Bronchial epithelial cell (primary cell): Measurements from ENCODE around the gene TTF2. TPM values are rescaled to one million over a fixed set of nuclear protein-coding genes. Genes with fewer than 3 reads are reported as not detected.
A peak's percentile ranks its signal among the peaks of the same experiment; 100 is the strongest.

Source experiments
- DNase-seq: peaks from one replicate; pipeline ENCODE4 v3.0.0-alpha.2; 2010; ENCODE audit warnings: low read depth
- FAIRE-seq: peaks from 2 replicates; lab custom pipeline; 2011; peaks lifted over from hg19 to GRCh38; lab: Jason Lieb, UNC
- H3K27me3 ChIP-seq: 2 replicates; pipeline ENCODE4 v1.5.1; 2011; ENCODE audit warnings: low read length; ENCODE audit not compliant: control insufficient read depth, insufficient read depth
- H3K36me3 ChIP-seq: 2 replicates; pipeline ENCODE4 v1.5.1; 2011; ENCODE audit warnings: low read length; ENCODE audit not compliant: control insufficient read depth, insufficient read depth
- H3K4me3 ChIP-seq: 2 replicates; pipeline ENCODE4 v1.5.1; 2011; ENCODE audit warnings: mild to moderate bottlenecking, low read depth, low read length, control low read depth
- total RNA-seq: library from RNA; depleted of rRNA; stranded (reverse); fragments of >200 nt; gene quantifications from 2 replicates; pipeline ENCODE4 v1.2.1, GENCODE V29; 2014
- TF ChIP-seq, protein P1 (sequence below): IDR thresholded peaks from 2 replicates; pipeline ENCODE4 v1.5.1; 2011; ENCODE audit warnings: mild to moderate bottlenecking, moderate library complexity, low read length, control low read depth, inconsistent platforms; ENCODE audit not compliant: insufficient read depth, severe bottlenecking

The TTF2 gene
- total RNA-seq, 1 donor from 2014 or later = 10.8 TPM

DNA sequence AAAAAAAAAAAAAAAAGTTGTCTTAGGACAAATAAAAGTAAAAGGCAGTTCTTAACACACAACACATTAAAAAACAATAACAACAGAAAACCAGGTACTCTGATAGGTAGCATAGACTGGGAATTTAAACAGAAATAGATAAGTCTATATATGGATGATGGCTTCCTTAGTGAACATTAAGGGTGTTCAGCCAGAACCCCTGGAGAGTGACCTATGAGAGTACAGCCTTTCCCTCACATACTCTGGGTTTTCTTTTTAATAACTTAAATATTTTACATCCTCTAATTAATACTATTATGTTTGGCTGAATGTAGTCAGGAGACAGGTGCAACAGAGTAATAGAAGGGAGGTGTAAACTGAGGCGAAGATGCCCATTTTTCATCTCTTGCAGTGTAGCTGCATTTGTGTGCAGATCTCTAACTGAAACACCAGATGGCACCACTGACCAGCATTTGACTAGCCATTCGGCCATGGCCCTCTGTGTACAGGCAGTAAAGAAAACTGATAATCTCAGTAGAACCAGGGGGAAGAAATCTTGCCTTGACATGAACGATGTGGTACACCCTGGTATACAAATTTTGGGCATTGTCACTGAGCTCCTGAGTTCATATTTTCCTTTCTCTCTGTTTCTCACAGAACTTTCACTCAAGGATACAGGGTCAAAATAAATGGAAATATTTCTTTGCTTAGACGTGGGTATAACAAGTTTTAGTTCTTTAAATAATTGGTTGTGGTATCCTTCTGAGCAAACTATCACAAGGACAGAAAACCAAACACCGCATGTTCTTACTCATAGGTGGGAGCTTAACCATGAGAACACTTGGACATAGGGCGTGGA, 7.6 kb downstream of the TTF2 start:
- Histone ChIP-seq H3K36me3 (no peaks in the 10 kb centered on the region), H3K4me3 (no peak overlapping the region), H3K27me3 (no peaks in the 10 kb centered on the region)
- no peak for FAIRE-seq
- TF ChIP-seq, protein P1, sequence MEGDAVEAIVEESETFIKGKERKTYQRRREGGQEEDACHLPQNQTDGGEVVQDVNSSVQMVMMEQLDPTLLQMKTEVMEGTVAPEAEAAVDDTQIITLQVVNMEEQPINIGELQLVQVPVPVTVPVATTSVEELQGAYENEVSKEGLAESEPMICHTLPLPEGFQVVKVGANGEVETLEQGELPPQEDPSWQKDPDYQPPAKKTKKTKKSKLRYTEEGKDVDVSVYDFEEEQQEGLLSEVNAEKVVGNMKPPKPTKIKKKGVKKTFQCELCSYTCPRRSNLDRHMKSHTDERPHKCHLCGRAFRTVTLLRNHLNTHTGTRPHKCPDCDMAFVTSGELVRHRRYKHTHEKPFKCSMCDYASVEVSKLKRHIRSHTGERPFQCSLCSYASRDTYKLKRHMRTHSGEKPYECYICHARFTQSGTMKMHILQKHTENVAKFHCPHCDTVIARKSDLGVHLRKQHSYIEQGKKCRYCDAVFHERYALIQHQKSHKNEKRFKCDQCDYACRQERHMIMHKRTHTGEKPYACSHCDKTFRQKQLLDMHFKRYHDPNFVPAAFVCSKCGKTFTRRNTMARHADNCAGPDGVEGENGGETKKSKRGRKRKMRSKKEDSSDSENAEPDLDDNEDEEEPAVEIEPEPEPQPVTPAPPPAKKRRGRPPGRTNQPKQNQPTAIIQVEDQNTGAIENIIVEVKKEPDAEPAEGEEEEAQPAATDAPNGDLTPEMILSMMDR = peak; percentile 72
- peak; percentile 49 for DNase-seq

DNA sequence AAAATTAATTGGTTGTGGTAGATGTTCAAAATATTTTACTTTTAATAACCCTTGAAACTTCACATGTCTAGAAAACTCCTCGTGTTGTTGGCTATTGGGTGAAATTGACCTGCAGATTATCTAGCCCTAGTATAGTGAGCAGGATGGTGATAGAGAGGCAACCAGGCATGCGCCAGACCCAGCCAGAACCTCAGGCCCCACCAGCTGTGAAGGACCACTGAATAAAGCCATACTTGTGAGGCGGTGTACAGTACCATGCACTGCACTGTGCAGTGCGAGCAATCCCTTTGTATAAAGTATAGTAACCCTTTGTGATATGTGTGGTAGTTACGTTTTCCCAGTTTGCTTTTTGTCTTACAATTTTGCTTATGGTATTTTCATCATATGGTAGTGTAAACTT, 8.5 kb downstream of the TTF2 start:
- Histone ChIP-seq H3K36me3 (no peaks in the 10 kb centered on the region), H3K4me3 (no peak overlapping the region), H3K27me3 (no peaks in the 10 kb centered on the region)
- FAIRE-seq (no peak), DNase-seq (no peak)
- TF ChIP-seq, protein P1 = no peak

DNA sequence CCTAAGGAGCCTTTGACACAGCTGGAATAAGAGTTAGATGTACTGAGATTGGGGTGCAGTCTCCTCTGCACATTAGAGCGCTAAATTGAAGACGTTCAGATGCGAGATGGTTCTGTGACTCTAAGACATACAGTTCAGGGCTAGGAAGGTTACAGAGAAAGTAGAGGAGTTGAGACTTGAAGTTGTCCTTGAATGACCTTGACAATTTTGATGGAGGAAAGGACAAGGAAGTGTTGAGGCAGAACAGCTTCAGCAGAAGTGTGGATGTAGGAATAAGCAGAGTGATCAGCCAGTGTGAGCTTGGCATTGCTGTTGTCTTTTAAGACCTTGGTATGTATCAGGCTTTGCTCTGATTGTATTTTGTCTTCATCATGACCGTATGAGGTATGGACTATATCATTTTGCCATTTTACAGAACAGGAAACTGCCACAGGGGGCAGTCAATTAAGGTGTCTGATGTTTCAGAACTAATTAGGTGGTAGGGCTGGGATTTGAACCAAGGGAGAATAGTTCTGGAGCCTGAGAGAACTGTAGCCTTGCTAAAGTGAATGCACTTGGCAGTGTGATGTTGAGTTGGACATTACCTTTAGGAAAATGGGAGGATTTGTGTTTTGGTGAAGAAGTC, 9.2 kb downstream of the TTF2 start:
- DNase-seq = no peak
- Histone ChIP-seq H3K27me3 (no peaks in the 10 kb centered on the region), H3K36me3 (no peaks in the 10 kb centered on the region), H3K4me3 (no peak overlapping the region)
- FAIRE-seq = no peak
- TF ChIP-seq, protein P1 = no peak

DNA sequence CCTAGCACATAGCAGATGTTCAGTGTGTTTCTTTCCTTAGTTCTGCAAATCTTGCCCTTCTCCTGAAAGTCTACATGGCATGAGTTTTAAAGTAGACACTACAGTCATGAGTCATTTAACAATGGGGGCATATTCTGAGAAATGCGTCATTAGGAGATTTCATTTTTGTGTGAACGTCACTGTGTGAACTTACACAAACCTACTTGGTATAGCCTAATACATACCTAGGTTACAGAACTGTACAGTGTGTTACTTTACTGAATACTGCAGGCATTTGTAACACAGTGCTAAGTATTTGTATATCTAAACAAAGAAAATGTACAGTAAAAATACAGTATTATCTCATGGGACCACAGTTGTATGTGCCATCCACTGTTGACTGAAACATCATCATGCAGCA, 10.0 kb downstream of the TTF2 start:
- Histone ChIP-seq H3K27me3 (no peaks in the 10 kb centered on the region), H3K4me3 (no peak overlapping the region), H3K36me3 (peaks cover 1% of the 10 kb centered on the region)
- FAIRE-seq (no peak), DNase-seq (no peak)
- TF ChIP-seq, protein P1 = no peak

DNA sequence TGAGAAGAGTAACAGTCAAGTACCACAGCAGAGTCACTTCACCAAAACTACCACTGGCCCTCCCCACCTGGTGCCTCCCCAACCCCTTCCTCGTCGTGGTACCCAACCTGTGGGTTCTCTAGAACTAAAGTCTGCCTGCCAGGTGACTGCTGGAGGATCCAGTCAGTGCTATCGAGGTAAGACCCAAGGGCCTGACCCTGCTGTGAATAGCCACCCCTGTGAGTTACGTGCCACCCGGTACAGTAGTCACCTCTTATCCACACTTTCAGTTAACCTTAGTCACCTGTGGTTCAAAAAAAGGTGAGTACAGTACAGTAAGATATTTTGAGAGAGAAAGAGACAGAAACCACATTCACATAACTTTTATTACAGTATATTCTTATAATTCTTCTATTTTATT, 16.5 kb downstream of the TTF2 start:
- DNase-seq (no peak), FAIRE-seq (no peak)
- Histone ChIP-seq H3K36me3 (peaks cover 10% of the 10 kb centered on the region), H3K27me3 (no peaks in the 10 kb centered on the region), H3K4me3 (no peak overlapping the region)
- TF ChIP-seq, protein P1 = no peak
